Bronchus fibroblast of lung (primary cell): ENCODE data around the gene ZNF80. TPM values are rescaled to one million over a fixed set of nuclear protein-coding genes. Genes with fewer than 3 reads are reported as not detected.

Source experiments
- total RNA-seq: library from RNA; depleted of rRNA; stranded (reverse); fragments of >200 nt; gene quantifications from 2 replicates; pipeline ENCODE4 v1.2.3, GENCODE V29; 2015

Gene ZNF80
- total RNA-seq: not detected in 2 replicates

GRCh38 chr3:114237478-114237877 lies at the start of gene ZNF80:
TSS of gene ZNF80 (minus strand) at chr3:114237578. CDS start at chr3:114237074, 504 bp downstream.

Other genes with a start within 250 kb of the ZNF80 start
- 0.59 and 1.0 TPM in 2 replicates for gene CCDC191, start 181.1 kb downstream of the ZNF80 start, total RNA-seq
- 11.4 and 11.7 TPM in 2 replicates for gene QTRT2, start 180.8 kb downstream of the ZNF80 start, total RNA-seq
- not detected in 2 replicates for gene DRD3, start 58.5 kb downstream of the ZNF80 start, total RNA-seq
- gene TIGIT, start 56.5 kb upstream of the ZNF80 start, total RNA-seq: not detected in 2 replicates